HepG2 (cell line): ENCODE measurements around the gene ZNF597. TPM values are rescaled to one million over a fixed set of nuclear protein-coding genes. Genes with fewer than 3 reads are reported as not detected.

Source experiments
- ARHGAP35 ChIP-seq: sonication (generic); formaldehyde crosslinking; IDR thresholded peaks from 2 replicates; pipeline ENCODE4 v1.9.0; 2022; ENCODE audit warnings: mild to moderate bottlenecking, inconsistent platforms, moderate library complexity, missing genetic modification reagents, borderline replicate concordance
- ARNT ChIP-seq: fragments of 450-650 bp; IDR thresholded peaks from 2 replicates; pipeline ENCODE4 v1.6.1; 2017
- EED ChIP-seq: sonication (generic); formaldehyde crosslinking; IDR thresholded peaks from 2 replicates; pipeline ENCODE4 v1.5.0; 2020; ENCODE audit warnings: mild to moderate bottlenecking, missing genetic modification reagents
- FOXM1 ChIP-seq: sonication (generic); formaldehyde crosslinking; IDR thresholded peaks from 2 replicates; pipeline ENCODE4 v1.5.0; 2020; ENCODE audit warnings: missing genetic modification reagents
- GABPA ChIP-seq, 2 experiments: IDR thresholded peaks; 2 replicates each; pipeline ENCODE4 v1.6.1; 2011 to 2016; ENCODE audit warnings: low read depth in 2 of 2, low read length in 1 of 2, missing biosample characterization in 1 of 2, missing genetic modification characterization in 1 of 2
- KLF16 ChIP-seq, 2 experiments: sonication (generic) in 1 of 2; formaldehyde crosslinking in 1 of 2; IDR thresholded peaks; 2 replicates each; pipeline versions ENCODE4 v1.6.1 to v1.8.0; 2016 to 2023; ENCODE audit warnings: missing genetic modification reagents in 2 of 2, missing compliant biosample characterization in 1 of 2
- MXI1 ChIP-seq: IDR thresholded peaks from 3 replicates; pipeline ENCODE4 v1.6.1; 2012; ENCODE audit warnings: low read depth, low read length, inconsistent platforms, borderline replicate concordance
- NCOA1 ChIP-seq: sonication (generic); formaldehyde crosslinking; IDR thresholded peaks from 2 replicates; pipeline ENCODE4 v1.9.0; 2021; ENCODE audit warnings: missing genetic modification reagents
- NR0B2 ChIP-seq: sonication (generic); formaldehyde crosslinking; IDR thresholded peaks from 2 replicates; pipeline ENCODE4 v1.4.0; 2020; ENCODE audit warnings: mild to moderate bottlenecking, missing genetic modification reagents
- POLR2AphosphoS5 ChIP-seq: IDR thresholded peaks from 2 replicates; pipeline ENCODE4 v1.6.1; 2012; ENCODE audit warnings: low read depth, low read length
- SAP130 ChIP-seq: IDR thresholded peaks from 2 replicates; pipeline ENCODE4 v1.6.1; 2016; ENCODE audit warnings: low read depth
- SIN3A ChIP-seq: IDR thresholded peaks from 2 replicates; pipeline ENCODE4 v1.6.1; 2011; ENCODE audit warnings: low read depth, mild to moderate bottlenecking, control low read depth, low read length, borderline replicate concordance
- SP5 ChIP-seq: IDR thresholded peaks from 2 replicates; pipeline ENCODE4 v1.6.1; 2016; ENCODE audit warnings: low read depth, borderline replicate concordance
- TCF7 ChIP-seq: sonication (generic); IDR thresholded peaks from 2 replicates; pipeline ENCODE4 v1.6.1; 2016; ENCODE audit warnings: antibody characterized with exemption, low read depth
- TIGD3 ChIP-seq: sonication (generic); formaldehyde crosslinking; IDR thresholded peaks from 2 replicates; pipeline ENCODE4 v1.5.1; 2020; ENCODE audit warnings: mild to moderate bottlenecking, missing genetic modification reagents, borderline replicate concordance
- TP53 ChIP-seq: sonication (generic); formaldehyde crosslinking; conservative IDR thresholded peaks from 2 replicates; pipeline ENCODE4 v1.4.0; 2020; ENCODE audit warnings: missing genetic modification reagents
- YEATS4 ChIP-seq: sonication (generic); formaldehyde crosslinking; IDR thresholded peaks from 2 replicates; pipeline ENCODE4 v1.4.0; 2020; ENCODE audit warnings: missing genetic modification reagents, borderline replicate concordance
- ZFP82 ChIP-seq: sonication (generic); formaldehyde crosslinking; IDR thresholded peaks from 2 replicates; pipeline ENCODE4 v1.5.1; 2020; ENCODE audit warnings: mild to moderate bottlenecking, missing genetic modification reagents, borderline replicate concordance
- ZNF20 ChIP-seq: sonication (generic); formaldehyde crosslinking; IDR thresholded peaks from 2 replicates; pipeline ENCODE4 v1.4.0; 2020; ENCODE audit warnings: mild to moderate bottlenecking, moderate library complexity, missing genetic modification reagents
- ZNF282 ChIP-seq: fragments of 450-650 bp; IDR thresholded peaks from 2 replicates; pipeline ENCODE4 v1.6.1; 2018; ENCODE audit not compliant: partially characterized antibody
- ZNF354B ChIP-seq: sonication (generic); formaldehyde crosslinking; IDR thresholded peaks from 2 replicates; pipeline ENCODE4 v1.8.0; 2022; ENCODE audit warnings: mild to moderate bottlenecking, missing genetic modification reagents
- ZNF367 ChIP-seq: sonication (generic); formaldehyde crosslinking; IDR thresholded peaks from 2 replicates; pipeline ENCODE4 v1.4.0; 2020; ENCODE audit warnings: missing genetic modification reagents, borderline replicate concordance
- ZNF557 ChIP-seq: sonication (generic); formaldehyde crosslinking; IDR thresholded peaks from 2 replicates; pipeline ENCODE4 v1.4.0; 2020; ENCODE audit warnings: missing genetic modification reagents
- ZNF570 ChIP-seq: sonication (generic); formaldehyde crosslinking; IDR thresholded peaks from 2 replicates; pipeline ENCODE4 v1.4.0; 2020; ENCODE audit warnings: mild to moderate bottlenecking, missing genetic modification reagents, borderline replicate concordance
- ZNF670 ChIP-seq: sonication (generic); formaldehyde crosslinking; IDR thresholded peaks from 2 replicates; pipeline ENCODE4 v1.8.0; 2022; ENCODE audit warnings: mild to moderate bottlenecking, missing genetic modification reagents, borderline replicate concordance
- ZNF761 ChIP-seq: sonication (generic); formaldehyde crosslinking; conservative IDR thresholded peaks from 2 replicates; pipeline ENCODE4 v1.4.0; 2020; ENCODE audit warnings: mild to moderate bottlenecking, missing genetic modification reagents
- polyA plus RNA-seq, 8 experiments: library from polyadenylated mRNA; depleted of rRNA in 3 of 8; stranded (reverse) in 7 of 8; unstranded in 1 of 8; fragments of >200 nt; fragmentation: Illumina TruSeq in 4 of 8; extraction: Trizol in 4 of 8; gene quantifications; 2 replicates each; pipeline versions ENCODE4 v1.2.1 to v1.2.3, GENCODE V29; 2011 to 2016; ENCODE audit warnings: low read depth in 4 of 8, missing spikeins in 1 of 8, mixed read lengths in 1 of 8; ENCODE audit not compliant: insufficient read depth in 1 of 8
- total RNA-seq, 5 experiments: library from RNA; depleted of rRNA; stranded (reverse); fragments of >200 nt; fragmentation: Illumina TruSeq; extraction: Trizol; gene quantifications; 2 replicates each; pipeline ENCODE4 v1.2.3, GENCODE V29; 2016; ENCODE audit warnings: low read depth in 1 of 5
- TF ChIP-seq, protein P1 (sequence below): sonication (generic); formaldehyde crosslinking; IDR thresholded peaks from 2 replicates; pipeline ENCODE4 v1.4.0; 2020; ENCODE audit warnings: mild to moderate bottlenecking, missing genetic modification reagents

Gene ZNF597
- total and polyA plus RNA-seq, 2 of the 13 experiments (the other 11 are each of a cell fraction or from before 2014, with no cell fraction given), result 1.3 to 2.4 TPM

DNA sequence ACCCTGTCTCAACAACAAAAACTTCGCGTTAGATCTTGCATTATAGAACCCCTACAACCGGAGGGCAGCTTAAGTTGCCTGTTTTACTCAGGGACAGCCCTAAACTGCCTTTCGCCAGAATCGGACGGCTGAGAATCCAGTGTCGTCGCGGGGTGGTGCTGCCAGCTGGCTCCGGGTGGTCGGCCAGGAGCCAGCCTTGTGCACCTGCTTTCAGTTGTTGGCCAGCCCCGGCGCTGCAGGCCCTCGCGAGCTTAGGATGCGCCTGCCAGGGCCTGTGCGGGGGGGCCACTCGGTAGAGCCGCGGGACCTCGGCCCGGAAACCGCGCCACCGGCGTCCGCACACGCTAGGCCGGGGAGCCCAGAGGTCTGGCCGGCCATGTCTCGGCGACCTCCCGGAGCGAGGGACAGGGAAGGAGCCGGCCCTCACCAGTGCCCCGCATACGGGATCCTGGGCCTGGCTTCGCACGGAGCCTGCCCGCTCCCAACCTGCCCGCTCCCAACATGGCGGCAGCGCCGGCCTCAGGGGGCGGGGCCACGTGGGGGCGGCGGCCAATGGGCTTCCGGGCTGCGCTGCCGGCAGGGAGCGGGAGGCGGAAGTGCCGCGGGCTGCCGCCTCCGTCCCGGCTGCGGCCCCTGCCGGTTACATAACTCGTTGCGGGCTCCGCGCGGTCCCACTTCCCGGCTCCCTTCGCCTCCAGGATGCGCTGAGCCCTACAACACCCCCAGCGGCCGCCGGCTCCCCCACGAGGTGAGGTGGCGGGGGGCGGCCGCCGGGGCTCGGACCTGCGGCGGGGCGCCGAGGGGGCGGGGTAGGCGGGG is 14.3 kb upstream of the ZNF597 start (continued):
- no peak for TF ChIP-seq TCF7
- TF ChIP-seq KLF16 (CRISPR knock-in tag; IDR thresholded peaks at IDR 0.05), result peak in 1 of 2 experiments; percentile 83; a peak in 2 of 4 replicates
- TF ChIP-seq ZFP82 (CRISPR knock-in tag), result no peak
- TF ChIP-seq SP5 (CRISPR knock-in tag), result no peak
- peak; percentile 80 for TF ChIP-seq GABPA (IDR thresholded peaks at IDR 0.05; ENCODE audit: low read depth, low read length)
- TF ChIP-seq GABPA (CRISPR knock-in tag; IDR thresholded peaks at IDR 0.05; ENCODE audit: low read depth), result peak; percentile 37; the same call in 1 of the 2 replicates
- peak; percentile 75; the same call in 1 of the 2 replicates for TF ChIP-seq SIN3A
- TF ChIP-seq ZNF354B (CRISPR knock-in tag), result peak; percentile 86; the same call in 1 of the 2 replicates
- peak; percentile 58; the same call in 1 of the 2 replicates for TF ChIP-seq NR0B2 (CRISPR knock-in tag)
- TF ChIP-seq POLR2AphosphoS5, result peak; percentile 77
- TF ChIP-seq, protein P1, sequence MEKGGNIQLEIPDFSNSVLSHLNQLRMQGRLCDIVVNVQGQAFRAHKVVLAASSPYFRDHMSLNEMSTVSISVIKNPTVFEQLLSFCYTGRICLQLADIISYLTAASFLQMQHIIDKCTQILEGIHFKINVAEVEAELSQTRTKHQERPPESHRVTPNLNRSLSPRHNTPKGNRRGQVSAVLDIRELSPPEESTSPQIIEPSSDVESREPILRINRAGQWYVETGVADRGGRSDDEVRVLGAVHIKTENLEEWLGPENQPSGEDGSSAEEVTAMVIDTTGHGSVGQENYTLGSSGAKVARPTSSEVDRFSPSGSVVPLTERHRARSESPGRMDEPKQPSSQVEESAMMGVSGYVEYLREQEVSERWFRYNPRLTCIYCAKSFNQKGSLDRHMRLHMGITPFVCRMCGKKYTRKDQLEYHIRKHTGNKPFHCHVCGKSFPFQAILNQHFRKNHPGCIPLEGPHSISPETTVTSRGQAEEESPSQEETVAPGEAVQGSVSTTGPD (CRISPR knock-in tag), result no peak
- no peak for TF ChIP-seq TIGD3 (CRISPR knock-in tag)
- no peak; the same call in 1 of the 2 replicates for TF ChIP-seq ZNF367
- no peak; the same call in 1 of the 2 replicates for TF ChIP-seq TP53 (CRISPR knock-in tag)
- TF ChIP-seq ARHGAP35, result peak; percentile 94; the same call in 1 of the 2 replicates
- TF ChIP-seq NCOA1 (CRISPR knock-in tag), result no peak
- no peak for TF ChIP-seq ZNF570 (CRISPR knock-in tag)
- TF ChIP-seq EED (CRISPR knock-in tag), result no peak
- 0 out of 2 replicates have a peak, but pooled peaks have one; percentile 14 for TF ChIP-seq FOXM1 (CRISPR knock-in tag)
- TF ChIP-seq ZNF20, result no peak
- TF ChIP-seq YEATS4, result peak; percentile 96
- peak; percentile 95 for TF ChIP-seq ZNF670 (CRISPR knock-in tag)
- peak; percentile 96 for TF ChIP-seq ZNF761 (CRISPR knock-in tag)
- TF ChIP-seq ARNT, result no peak
- TF ChIP-seq ZNF557 (CRISPR knock-in tag), result no peak
- TF ChIP-seq SAP130 (CRISPR knock-in tag), result peak; percentile 78
- TF ChIP-seq MXI1, result peak; percentile 68; the same call in 1 of the 3 replicates
- TF ChIP-seq ZNF282, result no peak
